Spleen (tissue), 7 donors: Measurements from ENCODE around the gene RNF43.

Source experiments
- CTCF ChIP-seq, 11 experiments: fragments of 200-600 bp in 7 of 11; fragments of 450-650 bp in 4 of 11; sonication (generic) in 4 of 11; IDR thresholded peaks in 8 of 11; conservative IDR thresholded peaks in 3 of 11; 1 replicate in 7 of 11; 2 replicates in 4 of 11; pipeline versions ENCODE4 v1.4.0 to v1.8.0; 2016 to 2021; ENCODE audit warnings: antibody characterized with exemption in 11 of 11, inconsistent platforms in 4 of 11, mild to moderate bottlenecking in 1 of 11
- POLR2A ChIP-seq, 3 donors: fragments of 450-650 bp; IDR thresholded peaks; one replicate each; pipeline ENCODE4 v1.5.1; 2017; ENCODE audit warnings: antibody characterized with exemption in 3 of 3, mild to moderate bottlenecking in 1 of 3
- POLR2AphosphoS5 ChIP-seq, 3 donors: sonication (generic); formaldehyde crosslinking; IDR thresholded peaks; one replicate each; pipeline ENCODE4 v1.5.1; 2017; ENCODE audit warnings: antibody characterized with exemption in 3 of 3
- donor health status: DM: no; HTN: no; CAD: no; lungs with moderate emphysema.
- donor health status: DM: no; HTN: no; CAD: no.
- donor health status: DM: no; HTN: no; CAD: no.

- TF ChIP-seq POLR2A (IDR thresholded peaks at IDR 0.05): no peak
- no peak for TF ChIP-seq CTCF (IDR thresholded peaks at IDR 0.05 in 8 of 11, conservative IDR thresholded peaks at IDR 0.05 in 3 of 11)
- no peak for TF ChIP-seq POLR2AphosphoS5 (IDR thresholded peaks at IDR 0.05)
Measured at GRCh38 chr17:58402047-58402446, 15.3 kb downstream of the RNF43 start.
